GM21737 (cell line): Measurements from ENCODE around the gene MAB21L2.

Source experiments
- ATAC-seq: cut with Tn5 transposase; IDR thresholded peaks from one replicate; pipeline ENCODE4 v1.9.1; 2021; ENCODE audit warnings: mild to moderate bottlenecking, moderate library complexity; ENCODE audit not compliant: unreplicated experiment

MAB21L2 gene

DNA sequence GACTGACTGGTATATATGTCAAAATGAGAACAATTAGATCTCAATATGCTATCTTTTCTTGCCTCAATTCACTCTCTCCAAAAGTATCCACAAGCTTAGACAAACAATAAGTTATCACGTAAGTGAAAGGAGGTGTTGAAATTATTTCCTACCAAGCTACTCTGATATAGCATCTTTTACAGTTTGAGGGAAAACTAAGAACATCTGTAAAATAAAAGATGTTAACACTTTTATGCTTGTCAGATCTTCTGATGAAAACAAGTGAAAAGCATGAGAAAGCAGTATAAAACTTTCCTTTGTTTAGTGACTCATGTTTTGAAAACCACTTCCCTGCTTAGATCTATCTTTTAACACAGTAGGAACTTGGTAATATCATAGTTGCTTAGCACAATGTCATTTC, 8.4 kb upstream of the MAB21L2 start:
- no peak for ATAC-seq

DNA sequence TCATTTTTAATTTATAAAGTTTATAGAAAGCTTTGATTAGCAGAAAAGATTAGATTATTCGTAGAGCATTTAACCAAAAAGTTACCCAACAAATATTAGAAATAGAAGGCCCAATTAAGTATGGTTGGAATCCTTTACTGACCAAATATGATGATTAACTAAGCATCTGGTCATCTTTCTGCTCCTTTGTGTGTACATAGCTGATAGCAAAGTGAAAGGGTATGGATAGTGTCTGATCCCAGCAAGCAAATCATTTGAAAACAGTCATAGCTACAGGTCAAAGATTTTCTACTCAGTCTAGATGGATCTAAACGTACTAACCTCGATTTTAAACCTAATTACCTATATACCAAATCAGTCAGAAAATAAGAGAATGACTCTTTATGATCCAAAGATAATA, 7.3 kb upstream of the MAB21L2 start:
- ATAC-seq = no peak

DNA sequence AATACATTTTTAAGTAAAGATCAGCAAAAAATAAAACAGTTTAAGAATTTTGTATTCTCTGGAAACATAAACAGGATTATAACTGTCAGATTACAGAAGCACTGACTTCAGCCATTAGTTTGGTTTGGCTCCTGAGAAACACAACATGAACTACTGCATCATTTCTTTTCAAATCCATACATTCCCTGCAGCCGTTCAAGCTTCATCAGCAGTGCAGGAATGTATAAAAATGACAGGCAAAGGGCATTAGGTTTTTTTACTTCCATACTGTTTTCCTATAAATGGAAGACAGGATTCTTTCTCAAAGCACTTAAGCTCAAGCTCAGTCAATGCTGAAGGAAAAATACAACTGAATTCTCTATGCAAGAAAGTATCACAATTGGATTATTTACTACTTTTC, 4.2 kb upstream of the MAB21L2 start:
- ATAC-seq = no peak

DNA sequence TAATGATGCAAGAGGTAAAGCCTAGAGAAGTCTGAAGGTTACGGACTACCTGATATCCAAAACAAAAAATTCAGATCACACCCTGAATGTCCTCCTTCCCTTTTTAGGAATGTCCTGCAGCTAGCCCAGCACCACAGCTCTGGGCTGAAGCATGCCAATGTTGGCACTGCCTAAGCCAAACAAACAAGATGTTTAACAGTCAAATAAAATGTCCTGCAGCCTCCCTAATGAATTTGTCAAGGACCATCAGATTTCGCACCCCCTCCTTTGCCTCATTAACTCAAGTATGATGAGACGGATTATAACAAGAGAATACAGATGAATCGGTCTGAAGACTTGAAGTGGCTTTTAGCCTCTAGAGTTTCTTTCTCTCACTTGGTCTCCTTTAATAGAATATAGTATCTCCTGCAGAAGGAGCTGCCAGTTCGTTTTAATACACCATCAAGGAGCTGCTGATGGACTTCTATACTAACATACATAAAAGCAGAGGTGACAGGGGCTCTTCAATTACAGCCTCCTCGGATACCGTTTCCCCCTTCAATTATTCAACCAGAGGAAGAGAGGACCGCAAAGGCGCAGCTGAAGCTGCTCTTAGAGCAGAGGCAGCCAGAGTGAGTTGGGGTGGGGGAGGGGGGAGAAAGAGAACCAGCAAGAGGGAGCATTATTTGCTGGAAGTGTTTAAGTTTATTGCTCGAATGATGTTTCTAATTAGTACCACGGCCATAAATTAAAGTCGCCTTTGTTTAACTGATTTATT, 3.0 kb upstream of the MAB21L2 start:
- no peak for ATAC-seq

DNA sequence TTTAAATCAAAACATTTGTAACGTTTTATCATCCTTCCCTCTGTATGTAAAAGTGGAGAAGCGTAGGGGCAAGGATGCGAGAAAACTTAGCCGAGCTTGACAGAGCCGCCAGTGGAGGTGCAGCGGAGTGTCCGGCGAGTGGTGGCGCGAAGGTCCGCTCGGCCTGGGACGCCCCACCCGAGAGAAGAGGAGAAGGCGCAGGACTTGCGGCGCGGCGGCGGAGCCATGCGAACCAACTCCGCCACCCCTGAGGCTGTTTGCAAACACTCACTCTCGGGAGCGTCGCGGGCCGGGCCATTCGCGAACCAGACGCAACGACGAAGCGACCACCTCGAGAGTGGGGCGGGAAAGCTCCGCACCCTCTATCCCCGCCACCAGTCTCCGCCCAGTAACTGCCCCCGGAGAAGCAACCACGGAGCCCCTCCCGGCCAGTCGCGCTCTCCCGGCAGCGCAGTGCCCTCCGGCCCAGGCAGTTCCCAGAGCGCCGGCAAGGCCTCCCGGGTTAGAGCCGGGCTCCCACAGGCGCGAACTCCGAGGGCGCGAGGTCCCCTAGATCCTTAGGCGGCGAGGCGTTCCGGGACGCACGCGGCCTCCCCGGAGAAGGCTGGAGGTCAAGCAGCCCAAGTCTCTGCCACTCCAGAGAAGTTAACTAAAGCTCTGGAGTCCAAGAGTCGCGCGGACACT, 2.3 kb upstream of the MAB21L2 start:
- no peak for ATAC-seq

DNA sequence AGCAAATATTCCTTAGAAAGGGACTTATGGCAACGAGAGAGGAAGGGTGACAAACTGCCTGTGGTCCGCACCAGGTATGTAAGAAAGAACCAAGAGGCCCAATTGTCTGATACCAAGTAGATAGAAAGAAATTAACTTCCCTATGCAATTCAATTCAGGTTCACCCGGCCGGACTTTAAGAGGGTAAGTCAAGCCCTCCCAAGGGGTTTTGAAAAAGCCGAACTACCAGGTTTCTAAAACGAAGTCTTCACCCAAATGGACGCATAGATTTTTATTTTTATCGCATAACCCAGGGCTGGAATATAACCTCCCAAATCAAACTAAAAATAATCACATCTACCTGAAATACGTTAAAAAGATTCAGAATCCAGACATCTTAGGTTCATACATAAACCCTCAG, 1.6 kb upstream of the MAB21L2 start:
- no peak for ATAC-seq

DNA sequence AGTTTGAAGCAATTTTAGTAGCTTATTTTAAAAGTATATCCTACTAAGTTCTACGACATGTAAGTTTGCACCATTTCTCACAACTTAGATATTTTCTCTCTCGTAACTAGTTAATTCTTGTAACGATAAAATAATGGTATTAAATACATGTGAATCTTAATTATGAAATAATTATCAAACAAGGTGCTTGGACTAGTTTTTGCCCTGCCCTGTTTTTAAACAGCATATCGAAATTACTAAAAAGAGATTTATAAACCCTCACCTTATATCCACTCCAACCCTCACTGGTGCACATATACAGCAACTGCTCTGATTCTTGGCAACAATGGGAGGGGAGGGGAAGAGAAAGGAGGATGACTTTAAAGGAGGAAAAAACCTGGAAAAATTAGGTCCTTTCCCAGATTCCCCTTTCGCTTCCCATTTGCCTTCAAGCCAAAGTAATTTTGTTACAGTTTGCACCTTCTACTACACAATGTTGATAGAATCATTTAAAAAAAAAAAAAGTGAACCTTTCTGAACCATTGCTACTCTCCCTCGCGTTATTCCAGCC, 820 bp upstream of the MAB21L2 start:
- no peak for ATAC-seq

DNA sequence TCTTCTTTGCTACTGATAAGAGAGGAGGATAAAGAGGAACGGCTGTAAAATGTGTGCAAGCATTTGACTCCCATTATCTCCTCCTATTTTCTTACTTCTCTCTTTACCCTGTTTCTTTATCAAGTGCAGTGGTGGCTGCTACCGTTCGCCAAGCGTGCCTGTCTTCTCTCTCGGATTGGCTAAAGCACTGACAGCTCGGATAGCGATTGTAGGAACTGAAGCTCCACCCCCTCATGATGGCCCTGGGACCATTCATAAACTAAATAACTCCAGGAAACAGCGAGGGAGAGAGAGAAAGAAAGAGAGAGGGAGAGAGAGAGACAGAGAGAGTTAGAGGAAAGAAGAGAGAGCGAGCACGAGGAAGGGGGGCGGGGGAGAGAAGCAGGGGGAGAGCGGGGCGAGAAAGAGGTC, 305 bp upstream of the MAB21L2 start:
- ATAC-seq = no peak

DNA sequence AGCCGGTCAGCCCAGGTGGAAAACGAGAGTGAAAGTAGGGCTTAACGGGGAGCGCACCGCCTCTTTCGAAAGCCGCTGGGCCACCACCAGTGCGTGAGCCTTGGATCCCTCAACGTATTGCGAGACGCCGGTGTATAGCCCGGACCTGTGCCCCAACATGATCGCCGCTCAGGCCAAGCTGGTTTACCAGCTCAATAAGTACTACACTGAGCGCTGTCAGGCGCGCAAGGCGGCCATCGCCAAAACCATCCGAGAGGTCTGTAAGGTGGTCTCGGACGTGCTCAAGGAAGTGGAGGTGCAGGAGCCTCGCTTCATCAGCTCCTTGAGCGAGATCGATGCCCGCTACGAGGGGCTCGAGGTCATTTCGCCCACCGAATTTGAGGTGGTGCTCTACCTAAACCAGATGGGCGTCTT, 929 bp downstream of the MAB21L2 start:
- no peak for ATAC-seq

DNA sequence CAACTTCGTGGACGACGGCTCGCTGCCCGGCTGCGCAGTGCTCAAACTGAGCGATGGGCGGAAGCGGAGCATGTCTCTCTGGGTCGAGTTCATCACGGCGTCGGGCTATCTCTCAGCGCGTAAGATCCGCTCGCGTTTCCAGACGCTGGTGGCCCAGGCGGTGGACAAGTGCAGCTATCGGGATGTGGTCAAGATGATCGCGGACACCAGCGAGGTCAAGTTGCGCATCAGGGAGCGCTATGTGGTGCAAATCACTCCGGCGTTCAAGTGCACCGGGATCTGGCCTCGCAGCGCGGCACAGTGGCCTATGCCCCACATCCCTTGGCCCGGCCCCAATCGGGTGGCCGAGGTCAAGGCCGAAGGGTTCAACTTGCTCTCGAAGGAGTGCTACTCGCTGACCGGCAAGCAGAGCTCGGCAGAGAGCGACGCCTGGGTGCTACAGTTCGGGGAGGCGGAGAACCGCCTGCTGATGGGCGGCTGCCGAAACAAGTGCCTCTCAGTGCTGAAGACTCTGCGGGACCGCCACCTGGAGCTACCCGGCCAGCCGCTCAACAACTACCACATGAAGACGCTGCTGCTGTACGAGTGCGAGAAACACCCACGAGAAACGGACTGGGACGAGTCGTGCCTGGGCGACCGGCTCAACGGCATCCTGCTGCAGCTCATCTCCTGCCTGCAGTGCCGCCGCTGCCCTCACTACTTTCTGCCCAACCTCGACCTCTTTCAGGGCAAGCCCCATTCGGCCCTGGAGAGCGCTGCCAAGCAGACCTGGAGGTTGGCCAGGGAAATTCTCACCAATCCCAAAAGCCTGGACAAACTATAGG, 1.5 kb downstream of the MAB21L2 start:
- ATAC-seq = no peak

DNA sequence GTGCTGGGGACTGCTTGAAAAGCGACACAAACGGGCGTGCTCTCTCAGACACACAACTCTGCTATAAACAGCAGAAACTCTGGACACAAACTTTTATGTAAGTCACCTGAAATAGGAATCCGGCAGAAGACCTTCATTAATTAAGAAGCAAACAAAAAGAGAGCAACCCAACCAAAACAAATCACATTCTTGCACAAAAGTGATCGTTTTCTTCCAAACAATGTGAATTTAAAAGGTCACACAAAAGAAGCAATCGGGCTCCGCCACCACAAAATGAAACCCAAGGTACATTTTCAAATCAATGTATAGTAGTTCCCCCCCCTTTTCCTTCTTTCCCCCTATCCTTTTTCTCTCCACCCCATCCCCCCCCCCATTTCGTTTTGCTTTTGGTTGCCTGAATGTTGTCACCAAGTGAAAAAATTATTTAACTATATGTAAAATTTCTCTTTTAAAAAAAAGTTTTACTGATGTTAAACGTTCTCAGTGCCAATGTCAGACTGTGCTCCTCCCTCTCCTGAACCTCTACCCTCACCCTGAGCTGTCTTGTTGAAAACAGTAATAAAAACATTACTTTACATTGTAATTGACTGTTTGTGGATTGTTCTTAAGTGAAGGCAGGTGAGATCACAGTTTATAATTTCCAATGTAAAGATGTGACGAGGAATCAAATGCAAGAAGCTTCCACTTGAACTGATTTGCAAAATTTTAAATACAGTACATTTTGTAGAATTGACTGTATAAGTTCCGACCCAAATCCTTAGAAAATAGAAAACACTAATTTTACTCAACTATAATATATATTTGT, 2.4 kb downstream of the MAB21L2 start:
- no peak for ATAC-seq

DNA sequence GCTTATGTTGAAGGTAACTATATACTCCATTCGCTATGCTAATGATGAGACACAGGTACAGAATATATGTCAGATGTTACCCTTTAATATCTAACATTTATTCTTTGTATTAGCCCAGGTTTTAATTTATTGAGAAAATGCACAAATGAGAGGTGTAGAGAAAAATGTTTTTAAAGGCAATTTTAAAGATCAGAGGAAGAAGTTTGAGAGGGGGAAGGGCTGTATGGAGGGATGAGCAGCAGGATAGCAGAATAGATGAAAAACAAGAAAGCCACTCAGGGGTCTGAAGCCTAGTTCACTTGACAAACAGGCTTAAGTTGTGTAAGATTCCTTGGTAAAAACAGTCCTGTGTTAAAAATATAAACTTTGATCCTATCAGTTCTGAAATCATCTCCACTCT, 3.7 kb downstream of the MAB21L2 start:
- no peak for ATAC-seq

DNA sequence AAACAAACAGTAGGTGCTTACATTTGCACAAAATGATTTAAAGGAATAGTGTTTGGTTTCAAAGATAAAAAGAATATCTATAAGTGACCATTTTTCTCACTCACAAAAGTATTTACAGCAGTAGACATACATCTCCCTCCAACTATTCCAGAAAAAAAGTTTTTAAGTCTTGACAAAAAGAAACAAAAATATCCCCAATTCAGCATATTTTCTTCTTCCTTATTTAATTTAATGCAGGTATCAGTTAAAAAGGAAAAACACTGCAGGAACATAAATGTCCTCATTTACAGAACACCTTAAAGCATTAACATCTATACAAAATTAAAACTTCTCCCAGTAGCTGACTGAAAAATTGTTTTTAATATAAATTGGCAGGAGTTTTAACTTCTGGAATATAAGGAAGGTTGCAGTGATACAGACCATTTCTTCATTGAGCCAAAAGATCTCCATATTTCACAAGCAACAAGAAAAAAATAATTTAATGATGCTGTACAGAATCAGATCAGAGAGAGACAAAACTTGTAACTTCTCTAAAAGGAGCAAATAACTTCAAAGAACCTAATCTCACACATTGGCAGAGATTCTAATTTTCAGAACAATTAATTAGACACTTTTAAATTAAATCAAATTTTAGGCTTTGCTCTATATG, 4.3 kb downstream of the MAB21L2 start:
- no peak for ATAC-seq

DNA sequence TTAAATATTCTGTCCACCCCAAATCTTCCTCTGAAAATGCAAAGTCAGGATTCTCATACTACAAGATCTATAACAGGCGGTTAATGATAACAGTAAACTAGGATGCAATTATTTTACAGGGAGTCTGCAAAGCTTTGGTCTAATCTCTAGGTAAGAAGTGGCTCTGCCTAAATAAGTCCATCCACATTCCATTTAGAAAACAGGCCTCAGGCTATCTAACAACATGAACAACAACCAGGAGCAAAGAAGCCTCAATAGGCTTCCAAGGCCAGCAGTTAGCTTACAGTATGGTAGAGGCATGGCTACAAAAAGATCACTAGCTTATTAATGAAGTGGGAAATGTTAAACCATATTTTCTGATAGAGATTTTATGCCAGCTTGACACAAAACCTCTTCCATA, 6.4 kb downstream of the MAB21L2 start:
- no peak for ATAC-seq

DNA sequence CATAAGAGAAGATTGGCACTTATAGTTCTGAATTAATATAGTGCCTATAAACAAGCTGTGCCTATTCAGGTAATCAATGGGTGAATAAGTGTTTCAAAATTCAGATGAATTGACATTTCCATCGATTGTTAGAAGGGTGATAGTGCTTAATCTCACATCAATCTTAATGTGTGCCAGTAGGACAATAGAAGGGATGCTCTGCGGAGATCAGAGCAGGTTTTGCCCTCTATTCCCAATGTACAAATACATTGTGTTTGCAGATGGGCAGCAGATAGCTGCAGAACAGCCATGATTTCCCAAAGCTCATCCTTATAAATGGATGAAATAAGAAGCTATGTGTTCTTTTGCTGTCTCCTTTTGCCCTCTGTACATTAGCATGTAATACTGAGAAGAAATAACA, 7.2 kb downstream of the MAB21L2 start:
- ATAC-seq = no peak

DNA sequence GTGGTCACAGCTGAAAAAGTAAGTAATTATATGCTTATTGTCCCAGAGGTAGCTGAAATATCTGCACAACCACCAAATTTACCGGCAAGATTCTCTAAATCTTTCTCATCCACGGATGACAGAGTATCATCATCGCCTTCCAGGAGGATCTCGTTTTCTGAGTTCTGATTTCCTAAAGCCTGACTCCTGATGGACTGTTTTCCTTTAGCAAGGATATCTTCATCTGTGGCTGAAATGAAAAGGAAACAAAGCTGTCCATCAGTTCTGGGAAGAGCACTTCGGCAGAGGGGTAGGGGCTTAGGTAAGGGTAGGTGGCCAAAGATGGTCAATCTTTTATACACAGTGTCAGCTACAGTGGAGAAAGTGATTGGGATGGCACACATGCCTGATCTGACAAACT, 8.7 kb downstream of the MAB21L2 start:
- ATAC-seq = no peak

DNA sequence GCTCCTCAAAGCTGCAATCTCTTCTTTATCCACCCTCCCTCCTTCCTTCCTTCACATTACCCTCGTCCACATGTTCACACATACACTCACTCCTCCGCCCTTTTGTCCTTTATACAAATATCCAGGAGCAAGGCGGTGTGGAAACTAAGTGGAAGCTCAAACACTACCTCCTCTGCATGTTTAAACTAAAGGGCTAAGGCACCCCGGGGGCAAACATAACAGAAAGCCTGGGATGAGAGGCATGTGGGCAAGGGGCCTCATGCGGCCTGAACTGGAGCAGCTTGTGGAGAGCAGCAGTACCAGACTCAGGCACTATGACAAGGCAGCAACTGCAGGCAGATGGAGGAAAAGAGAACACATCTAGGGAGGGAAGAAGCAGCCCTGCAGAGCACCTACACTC, 9.5 kb downstream of the MAB21L2 start:
- ATAC-seq = no peak

DNA sequence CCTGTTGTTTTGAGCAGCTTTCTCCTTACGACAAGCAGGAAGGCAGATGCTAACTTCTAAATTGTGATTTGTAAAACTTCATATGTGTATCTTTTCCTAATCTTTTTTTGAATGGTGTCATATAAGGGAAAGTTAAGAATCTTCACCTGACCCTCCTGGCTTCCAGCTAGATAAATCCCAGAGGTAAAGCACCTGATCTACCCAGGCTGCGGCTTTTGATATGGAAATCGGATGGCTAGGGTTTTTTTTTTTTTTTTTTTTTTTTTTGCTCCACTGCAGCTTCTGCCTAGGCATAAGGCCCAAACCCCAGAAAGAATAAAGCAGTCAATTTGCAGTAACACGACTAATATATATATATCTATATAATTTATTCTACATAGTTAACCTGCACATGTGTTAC, 10.0 kb downstream of the MAB21L2 start:
- no peak for ATAC-seq

DNA sequence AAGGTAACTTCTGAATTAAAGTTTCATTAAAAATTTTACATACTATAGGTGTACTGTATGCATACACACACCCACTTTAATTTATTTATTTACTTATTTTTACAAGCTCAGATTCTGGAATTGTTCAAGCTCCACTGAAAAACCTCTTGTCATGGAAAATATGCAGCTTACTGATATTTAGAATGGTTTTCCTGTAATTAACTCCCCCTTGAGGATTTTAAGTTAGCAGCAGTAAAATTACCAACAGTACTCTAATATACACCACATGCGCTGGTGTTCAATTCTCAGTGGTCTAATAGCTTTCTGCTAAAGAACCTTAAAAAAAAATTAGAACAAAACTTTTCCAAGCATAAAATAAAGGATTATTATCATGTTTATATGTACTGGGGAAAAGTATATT, 12.0 kb downstream of the MAB21L2 start:
- ATAC-seq = no peak

DNA sequence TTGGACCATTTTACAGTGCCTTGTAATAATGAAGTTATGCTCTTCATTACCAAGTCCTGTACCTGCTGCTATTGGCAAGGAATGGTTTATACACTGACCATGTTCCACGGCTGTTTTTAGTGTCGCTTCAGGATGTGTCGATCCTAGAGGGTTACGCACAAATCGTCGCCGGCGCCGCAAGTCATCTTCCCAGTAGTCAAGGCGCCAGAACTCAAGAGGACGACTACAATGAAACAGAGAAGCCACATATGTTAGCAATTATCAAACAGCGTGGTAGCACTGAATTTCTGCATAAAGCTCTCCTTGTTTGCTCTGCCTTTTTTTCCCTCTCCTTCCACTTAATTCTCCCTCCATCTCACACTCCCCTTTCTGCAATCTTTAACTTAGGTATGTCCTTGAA, 17.0 kb downstream of the MAB21L2 start:
- ATAC-seq = no peak
